HepG2 (cell line): ENCODE data around the gene DNAI4.

Source experiments
- EZH2 ChIP-seq: conservative IDR thresholded peaks from 2 replicates; pipeline ENCODE4 v1.6.1; 2012; ENCODE audit warnings: mild to moderate bottlenecking, low read depth, low read length, moderate library complexity
- RAD21 ChIP-seq: fragments of 450-650 bp; formaldehyde crosslinking; IDR thresholded peaks from 2 replicates; pipeline ENCODE4 v1.5.0; 2020; ENCODE audit warnings: mild to moderate bottlenecking
- SNRNP70 ChIP-seq: fragments of 200-400 bp; formaldehyde crosslinking; IDR thresholded peaks from 2 replicates; pipeline ENCODE4 v1.6.1; 2017; ENCODE audit warnings: mild to moderate bottlenecking, low read depth, low read length, moderate library complexity
- TCF7 ChIP-seq: sonication (generic); IDR thresholded peaks from 2 replicates; pipeline ENCODE4 v1.6.1; 2016; ENCODE audit warnings: antibody characterized with exemption, low read depth
- ZNF34 ChIP-seq: sonication (generic); formaldehyde crosslinking; IDR thresholded peaks from 2 replicates; pipeline ENCODE4 v1.4.0; 2020; ENCODE audit warnings: mild to moderate bottlenecking, missing genetic modification reagents, borderline replicate concordance
- ZNF768 ChIP-seq: sonication (generic); formaldehyde crosslinking; IDR thresholded peaks from 2 replicates; pipeline ENCODE4 v1.4.0; 2020; ENCODE audit warnings: missing genetic modification reagents
- ZNF773 ChIP-seq: sonication (generic); formaldehyde crosslinking; IDR thresholded peaks from 2 replicates; pipeline ENCODE4 v1.4.0; 2020; ENCODE audit warnings: missing genetic modification reagents, borderline replicate concordance
- ZSCAN9 ChIP-seq: IDR thresholded peaks from 2 replicates; pipeline ENCODE4 v1.6.1; 2016; ENCODE audit warnings: borderline replicate concordance
- TF ChIP-seq, protein P1 (sequence below): sonication (generic); formaldehyde crosslinking; IDR thresholded peaks from 2 replicates; pipeline ENCODE4 v1.4.0; 2020; ENCODE audit warnings: missing genetic modification reagents, borderline replicate concordance
- TF ChIP-seq, protein P2 (sequence below): sonication (generic); formaldehyde crosslinking; IDR thresholded peaks from 2 replicates; pipeline ENCODE4 v1.4.0; 2020; ENCODE audit warnings: missing genetic modification reagents
- TF ChIP-seq, protein P3 (sequence below): sonication (generic); formaldehyde crosslinking; IDR thresholded peaks from 2 replicates; pipeline ENCODE4 v1.4.0; 2020; ENCODE audit warnings: missing genetic modification reagents
- TF ChIP-seq, protein P4 (sequence below): sonication (generic); formaldehyde crosslinking; IDR thresholded peaks from 2 replicates; pipeline ENCODE4 v1.4.0; 2020; ENCODE audit warnings: low read depth, missing genetic modification reagents

DNA sequence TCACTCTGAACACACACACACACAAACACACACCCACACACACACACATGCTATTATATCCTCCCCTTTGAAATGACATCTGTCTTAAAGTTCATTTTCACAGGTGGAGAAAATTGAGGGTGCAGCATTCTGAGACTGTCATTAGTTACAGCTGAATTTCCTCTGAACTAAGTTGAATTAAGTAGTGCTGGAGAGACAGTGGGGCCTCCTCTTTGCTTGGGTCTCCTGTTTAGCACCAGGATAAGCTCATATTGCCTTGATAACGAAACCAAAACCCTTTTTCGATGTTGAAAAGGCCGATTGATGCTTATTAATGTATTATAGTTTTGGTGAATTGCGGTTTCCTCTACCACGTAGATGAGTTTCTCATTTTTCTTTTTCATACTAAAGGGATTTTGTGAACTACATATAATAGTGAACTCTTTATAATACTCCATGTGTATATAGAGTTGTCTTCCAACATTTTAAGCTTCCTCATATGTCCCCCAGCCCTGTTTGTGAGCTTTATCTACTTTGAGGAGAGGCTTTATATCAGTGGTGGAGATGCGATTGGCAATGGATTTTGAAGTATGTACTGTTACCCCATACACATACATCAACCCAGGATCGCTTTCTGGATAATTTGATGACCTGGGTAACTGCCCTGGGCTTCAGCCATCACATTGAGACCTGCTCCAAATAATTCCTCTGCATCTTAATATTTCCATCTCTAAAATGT is 155.0 kb downstream of the DNAI4 start:
- TF ChIP-seq RAD21 (CRISPR knock-in tag) (no peak), EZH2 (no peak), ZNF34 (CRISPR knock-in tag) (no peak), ZNF773 (CRISPR knock-in tag) (no peak), ZNF768 (no peak), TCF7 (no peak), SNRNP70 (no peak), ZSCAN9 (CRISPR knock-in tag) (no peak)
- TF ChIP-seq, protein P1, sequence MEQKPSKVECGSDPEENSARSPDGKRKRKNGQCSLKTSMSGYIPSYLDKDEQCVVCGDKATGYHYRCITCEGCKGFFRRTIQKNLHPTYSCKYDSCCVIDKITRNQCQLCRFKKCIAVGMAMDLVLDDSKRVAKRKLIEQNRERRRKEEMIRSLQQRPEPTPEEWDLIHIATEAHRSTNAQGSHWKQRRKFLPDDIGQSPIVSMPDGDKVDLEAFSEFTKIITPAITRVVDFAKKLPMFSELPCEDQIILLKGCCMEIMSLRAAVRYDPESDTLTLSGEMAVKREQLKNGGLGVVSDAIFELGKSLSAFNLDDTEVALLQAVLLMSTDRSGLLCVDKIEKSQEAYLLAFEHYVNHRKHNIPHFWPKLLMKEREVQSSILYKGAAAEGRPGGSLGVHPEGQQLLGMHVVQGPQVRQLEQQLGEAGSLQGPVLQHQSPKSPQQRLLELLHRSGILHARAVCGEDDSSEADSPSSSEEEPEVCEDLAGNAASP (CRISPR knock-in tag) = no peak
- TF ChIP-seq, protein P2, sequence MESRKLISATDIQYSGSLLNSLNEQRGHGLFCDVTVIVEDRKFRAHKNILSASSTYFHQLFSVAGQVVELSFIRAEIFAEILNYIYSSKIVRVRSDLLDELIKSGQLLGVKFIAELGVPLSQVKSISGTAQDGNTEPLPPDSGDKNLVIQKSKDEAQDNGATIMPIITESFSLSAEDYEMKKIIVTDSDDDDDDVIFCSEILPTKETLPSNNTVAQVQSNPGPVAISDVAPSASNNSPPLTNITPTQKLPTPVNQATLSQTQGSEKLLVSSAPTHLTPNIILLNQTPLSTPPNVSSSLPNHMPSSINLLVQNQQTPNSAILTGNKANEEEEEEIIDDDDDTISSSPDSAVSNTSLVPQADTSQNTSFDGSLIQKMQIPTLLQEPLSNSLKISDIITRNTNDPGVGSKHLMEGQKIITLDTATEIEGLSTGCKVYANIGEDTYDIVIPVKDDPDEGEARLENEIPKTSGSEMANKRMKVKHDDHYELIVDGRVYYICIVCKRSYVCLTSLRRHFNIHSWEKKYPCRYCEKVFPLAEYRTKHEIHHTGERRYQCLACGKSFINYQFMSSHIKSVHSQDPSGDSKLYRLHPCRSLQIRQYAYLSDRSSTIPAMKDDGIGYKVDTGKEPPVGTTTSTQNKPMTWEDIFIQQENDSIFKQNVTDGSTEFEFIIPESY (CRISPR knock-in tag) = no peak
- TF ChIP-seq, protein P3, sequence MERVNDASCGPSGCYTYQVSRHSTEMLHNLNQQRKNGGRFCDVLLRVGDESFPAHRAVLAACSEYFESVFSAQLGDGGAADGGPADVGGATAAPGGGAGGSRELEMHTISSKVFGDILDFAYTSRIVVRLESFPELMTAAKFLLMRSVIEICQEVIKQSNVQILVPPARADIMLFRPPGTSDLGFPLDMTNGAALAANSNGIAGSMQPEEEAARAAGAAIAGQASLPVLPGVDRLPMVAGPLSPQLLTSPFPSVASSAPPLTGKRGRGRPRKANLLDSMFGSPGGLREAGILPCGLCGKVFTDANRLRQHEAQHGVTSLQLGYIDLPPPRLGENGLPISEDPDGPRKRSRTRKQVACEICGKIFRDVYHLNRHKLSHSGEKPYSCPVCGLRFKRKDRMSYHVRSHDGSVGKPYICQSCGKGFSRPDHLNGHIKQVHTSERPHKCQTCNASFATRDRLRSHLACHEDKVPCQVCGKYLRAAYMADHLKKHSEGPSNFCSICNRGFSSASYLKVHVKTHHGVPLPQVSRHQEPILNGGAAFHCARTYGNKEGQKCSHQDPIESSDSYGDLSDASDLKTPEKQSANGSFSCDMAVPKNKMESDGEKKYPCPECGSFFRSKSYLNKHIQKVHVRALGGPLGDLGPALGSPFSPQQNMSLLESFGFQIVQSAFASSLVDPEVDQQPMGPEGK (CRISPR knock-in tag) = no peak
- TF ChIP-seq, protein P4, sequence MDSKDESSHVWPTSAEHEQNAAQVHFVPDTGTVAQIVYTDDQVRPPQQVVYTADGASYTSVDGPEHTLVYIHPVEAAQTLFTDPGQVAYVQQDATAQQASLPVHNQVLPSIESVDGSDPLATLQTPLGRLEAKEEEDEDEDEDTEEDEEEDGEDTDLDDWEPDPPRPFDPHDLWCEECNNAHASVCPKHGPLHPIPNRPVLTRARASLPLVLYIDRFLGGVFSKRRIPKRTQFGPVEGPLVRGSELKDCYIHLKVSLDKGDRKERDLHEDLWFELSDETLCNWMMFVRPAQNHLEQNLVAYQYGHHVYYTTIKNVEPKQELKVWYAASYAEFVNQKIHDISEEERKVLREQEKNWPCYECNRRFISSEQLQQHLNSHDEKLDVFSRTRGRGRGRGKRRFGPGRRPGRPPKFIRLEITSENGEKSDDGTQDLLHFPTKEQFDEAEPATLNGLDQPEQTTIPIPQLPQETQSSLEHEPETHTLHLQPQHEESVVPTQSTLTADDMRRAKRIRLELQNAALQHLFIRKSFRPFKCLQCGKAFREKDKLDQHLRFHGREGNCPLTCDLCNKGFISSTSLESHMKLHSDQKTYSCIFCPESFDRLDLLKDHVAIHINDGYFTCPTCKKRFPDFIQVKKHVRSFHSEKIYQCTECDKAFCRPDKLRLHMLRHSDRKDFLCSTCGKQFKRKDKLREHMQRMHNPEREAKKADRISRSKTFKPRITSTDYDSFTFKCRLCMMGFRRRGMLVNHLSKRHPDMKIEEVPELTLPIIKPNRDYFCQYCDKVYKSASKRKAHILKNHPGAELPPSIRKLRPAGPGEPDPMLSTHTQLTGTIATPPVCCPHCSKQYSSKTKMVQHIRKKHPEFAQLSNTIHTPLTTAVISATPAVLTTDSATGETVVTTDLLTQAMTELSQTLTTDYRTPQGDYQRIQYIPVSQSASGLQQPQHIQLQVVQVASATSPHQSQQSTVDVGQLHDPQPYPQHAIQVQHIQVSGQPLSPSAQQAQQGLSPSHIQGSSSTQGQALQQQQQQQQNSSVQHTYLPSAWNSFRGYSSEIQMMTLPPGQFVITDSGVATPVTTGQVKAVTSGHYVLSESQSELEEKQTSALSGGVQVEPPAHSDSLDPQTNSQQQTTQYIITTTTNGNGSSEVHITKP = no peak
